OCI-LY7 (cell line): ENCODE results near the gene COL8A1.

Source experiments
- CTCF ChIP-seq: fragments of 200-600 bp; sonication (generic); conservative IDR thresholded peaks from 2 replicates; pipeline ENCODE4 v1.5.1; 2014; ENCODE audit warnings: mild to moderate bottlenecking, antibody characterized with exemption, low read length, moderate library complexity, mixed read lengths
- EZH2phosphoT487 ChIP-seq: fragments of 200-600 bp; sonication (generic); IDR thresholded peaks from 2 replicates; pipeline ENCODE4 v1.6.1; 2018; ENCODE audit warnings: low read depth, borderline replicate concordance, mild to moderate bottlenecking, mixed run types, antibody characterized with exemption, low read length, moderate library complexity, mixed read lengths

- TF ChIP-seq CTCF: no peak
- no peak for TF ChIP-seq EZH2phosphoT487
Observed at GRCh38 chr3:99818818-99819217, 180.4 kb downstream of the COL8A1 start.
